B cell (primary cell): ENCODE measurements around the gene MAU2. TPM values are rescaled to one million over a fixed set of nuclear protein-coding genes. Genes with fewer than 3 reads are reported as not detected.

Source experiments
- ATAC-seq: fragments of 200-7000 bp; cut with Tn5 transposase; one replicate; pipeline ENCODE4 v1.10.0; 2021; ENCODE audit warnings: low read depth, mild to moderate bottlenecking, moderate number of reproducible peaks, moderate library complexity
- CTCF ChIA-PET: fragments of 350-600 bp; sonication (Branson Sonifier 250); formaldehyde crosslinking; loops from one replicate; lab custom pipeline; 2021; ENCODE audit warnings: antibody characterized with exemption, inconsistent platforms; lab: Charles Lee
- POLR2A ChIA-PET: fragments of 350-600 bp; sonication (Branson Sonifier 250); formaldehyde crosslinking; loops from one replicate; lab custom pipeline; 2021; ENCODE audit warnings: antibody characterized with exemption; lab: Charles Lee
- DNase-seq: peaks from one replicate; pipeline ENCODE4 v3.0.0; 2013
- H2AFZ ChIP-seq: 2 replicates; pipeline ENCODE4 v1.6.1; 2012; ENCODE audit warnings: mild to moderate bottlenecking, low read depth, low read length; ENCODE audit not compliant: insufficient read depth, poor library complexity, severe bottlenecking
- H3K27ac ChIP-seq, 2 donors: 1 replicate in 1 of 2; 2 replicates in 1 of 2; pipeline ENCODE4 v1.5.1; 2012 to 2013; ENCODE audit warnings: low read length in 2 of 2, mild to moderate bottlenecking in 2 of 2, moderate library complexity in 1 of 2
- H3K27me3 ChIP-seq, 4 experiments: fragments of 200-600 bp in 1 of 4; sonication (generic) in 1 of 4; replicated peaks in 1 of 4; 1 replicate in 2 of 4; 2 replicates in 2 of 4; pipeline versions ENCODE4 v1.6.1 to v1.7.0; 2013 to 2016; ENCODE audit warnings: low read length in 3 of 4, mild to moderate bottlenecking in 2 of 4, mixed read lengths in 1 of 4, moderate library complexity in 1 of 4; ENCODE audit not compliant: insufficient read depth in 4 of 4, control insufficient read depth in 3 of 4; ENCODE audit errors: control extremely low read depth in 1 of 4
- H3K36me3 ChIP-seq, 2 experiments: replicated peaks in 1 of 2; 1 replicate in 1 of 2; 2 replicates in 1 of 2; pipeline versions ENCODE4 v1.6.1 to v1.7.1; 2013; ENCODE audit warnings: low read length in 1 of 2; ENCODE audit not compliant: insufficient read depth in 2 of 2, control insufficient read depth in 1 of 2; ENCODE audit errors: control extremely low read depth in 1 of 2, extremely low read depth in 1 of 2
- H3K4me1 ChIP-seq, 2 donors: fragments of 200-600 bp in 1 of 2; sonication (generic) in 1 of 2; 1 replicate in 1 of 2; 2 replicates in 1 of 2; pipeline versions ENCODE4 v1.5.1 to v1.6.1; 2013 to 2017; ENCODE audit warnings: low read length in 2 of 2; ENCODE audit not compliant: control insufficient read depth in 2 of 2, insufficient read depth in 2 of 2
- H3K4me2 ChIP-seq: replicated peaks from 2 replicates; pipeline ENCODE3; 2012; ENCODE audit warnings: mild to moderate bottlenecking, low read depth, low read length; ENCODE audit not compliant: poor library complexity, severe bottlenecking
- H3K4me3 ChIP-seq, 5 experiments: fragments of 200-600 bp in 1 of 5; sonication (generic) in 1 of 5; 1 replicate in 3 of 5; 2 replicates in 2 of 5; pipeline versions ENCODE4 v1.5.1 to v1.7.0; 2011 to 2016; ENCODE audit warnings: low read length in 4 of 5, mild to moderate bottlenecking in 4 of 5, low read depth in 2 of 5, control low read depth in 1 of 5, moderate library complexity in 1 of 5; ENCODE audit not compliant: insufficient read depth in 1 of 5; ENCODE audit errors: control extremely low read depth in 1 of 5, extremely low read depth in 1 of 5
- H3K79me2 ChIP-seq: fragments of 200-600 bp; sonication (generic); one replicate; pipeline ENCODE4 v1.6.0; 2016; ENCODE audit warnings: low read length; ENCODE audit not compliant: control insufficient read depth, insufficient read depth
- H3K9ac ChIP-seq: fragments of 200-600 bp; sonication (generic); 2 replicates; pipeline ENCODE4 v1.6.1; 2017; ENCODE audit warnings: mild to moderate bottlenecking, low read length, moderate library complexity
- H3K9me3 ChIP-seq, 3 donors: one replicate each; pipeline versions ENCODE4 v1.6.1 to v1.7.1; 2013; ENCODE audit warnings: low read length in 2 of 3; ENCODE audit not compliant: control insufficient read depth in 2 of 3, insufficient read depth in 1 of 3; ENCODE audit errors: control extremely low read depth in 1 of 3
- H4K20me1 ChIP-seq: 2 replicates; pipeline ENCODE4 v1.6.0; 2012; ENCODE audit warnings: mild to moderate bottlenecking, low read length; ENCODE audit not compliant: insufficient read depth, control insufficient read depth, poor library complexity, severe bottlenecking
- H3K27ac Mint-ChIP-seq: one replicate; pipeline ENCODE4 v1.8.0; 2021; ENCODE audit warnings: mixed read lengths
- H3K27me3 Mint-ChIP-seq: one replicate; pipeline ENCODE4 v1.8.0; 2021; ENCODE audit warnings: mixed read lengths
- H3K4me1 Mint-ChIP-seq: one replicate; pipeline ENCODE4 v1.8.0; 2021; ENCODE audit warnings: mixed read lengths
- H3K4me3 Mint-ChIP-seq: one replicate; pipeline ENCODE4 v1.8.0; 2021; ENCODE audit warnings: mixed read lengths
- H3K9me3 Mint-ChIP-seq: one replicate; pipeline ENCODE4 v1.8.0; 2022; ENCODE audit warnings: mixed read lengths; ENCODE audit not compliant: insufficient read depth
- EZH2 ChIP-seq: IDR thresholded peaks from 2 replicates; pipeline ENCODE4 v1.6.1; 2012; ENCODE audit warnings: borderline replicate concordance, low read depth, mild to moderate bottlenecking, moderate library complexity, low read length; ENCODE audit not compliant: insufficient read depth, poor library complexity, severe bottlenecking
- WGBS: methylation state at CpG from one replicate; pipeline ENCODE4 v1.1.5; 2013; ENCODE audit warnings: missing lambda C conversion rate; ENCODE audit not compliant: insufficient coverage; 5-methylcytosine and 5-hydroxymethylcytosine counted together
- intact Hi-C: fragments of 100-400 bp; cut with micrococcal nuclease; formaldehyde crosslinking; loops from one replicate; pipeline ENCODE4 v1.10.0; 2022
- polyA plus RNA-seq: library from polyadenylated mRNA; depleted of rRNA; stranded (reverse); fragments of >200 nt; gene quantifications from 2 replicates; pipeline ENCODE4 v1.2.3, GENCODE V29; 2012
- total RNA-seq, 2 donors: library from RNA; stranded (reverse); fragments of 120-200 nt in 1 of 2; gene quantifications; 1 replicate in 1 of 2; 2 replicates in 1 of 2; pipeline versions ENCODE4 v1.2.3 to v1.2.4, GENCODE V29; 2013 to 2022
- TF ChIP-seq, protein P1 (sequence below): fragments of 200-600 bp; IDR thresholded peaks from one replicate; pipeline ENCODE4 v1.8.0; 2022; ENCODE audit warnings: antibody characterized with exemption, mild to moderate bottlenecking

The MAU2 gene
- total and polyA plus RNA-seq, 2 donors (not counting 1 experiment from before 2014, with no cell fraction given) = 87.7 to 199 TPM

DNA sequence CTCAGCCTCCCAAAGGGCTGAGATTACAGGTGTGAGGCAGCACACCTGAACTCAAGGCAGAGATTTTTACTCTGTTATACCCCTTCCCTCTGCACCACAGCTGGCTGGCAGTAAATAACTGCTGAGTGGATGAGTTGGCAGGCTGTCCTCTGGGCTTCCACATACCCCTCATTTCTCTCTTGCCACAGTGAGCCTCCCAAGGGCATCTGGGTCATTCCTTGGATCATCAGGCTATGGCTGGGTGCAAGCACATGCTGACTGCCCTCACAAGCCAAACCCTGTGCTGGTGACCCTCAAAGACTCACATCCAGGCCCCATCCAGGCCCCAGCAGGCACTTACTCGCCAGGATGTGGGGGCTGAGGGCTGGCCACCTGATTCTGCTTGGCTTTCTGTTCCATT, 4.5 kb upstream of the MAU2 start:
- Mint-ChIP-seq H3K27me3 (no peaks in the 10 kb centered on the region), H3K4me1 (peaks cover 22% of the 10 kb centered on the region), H3K4me3 (no peak overlapping the region), H3K27ac (no peak overlapping the region), H3K9me3 (no peaks in the 10 kb centered on the region)
- DNase-seq (no peak), ATAC-seq (no peak)
- H4K20me1 ChIP-seq = no peaks in the 10 kb centered on the region
- peaks cover 80% of the 10 kb centered on the region for H3K79me2 ChIP-seq
- H3K36me3 ChIP-seq = peaks cover 4 to 35% of the 10 kb centered on the region in 2 experiments
- no peak overlapping the region for H2AFZ ChIP-seq
- H3K27me3 ChIP-seq = no peaks in the 10 kb centered on the region
- H3K9ac ChIP-seq = no peak overlapping the region
- no peak overlapping the region for H3K4me3 ChIP-seq
- no peak overlapping the region for H3K27ac ChIP-seq
- H3K4me2 ChIP-seq = no peak overlapping the region
- POLR2A ChIA-PET = no interaction called here
- no CpG with 5 or more reads among the region's 1 CpG for WGBS
- H3K4me1 ChIP-seq = peaks cover 9 to 13% of the 10 kb centered on the region in 2 donors
- intact Hi-C loops = no loop called here
- H3K9me3 ChIP-seq = no peaks in the 10 kb centered on the region
- TF ChIP-seq, protein P1, sequence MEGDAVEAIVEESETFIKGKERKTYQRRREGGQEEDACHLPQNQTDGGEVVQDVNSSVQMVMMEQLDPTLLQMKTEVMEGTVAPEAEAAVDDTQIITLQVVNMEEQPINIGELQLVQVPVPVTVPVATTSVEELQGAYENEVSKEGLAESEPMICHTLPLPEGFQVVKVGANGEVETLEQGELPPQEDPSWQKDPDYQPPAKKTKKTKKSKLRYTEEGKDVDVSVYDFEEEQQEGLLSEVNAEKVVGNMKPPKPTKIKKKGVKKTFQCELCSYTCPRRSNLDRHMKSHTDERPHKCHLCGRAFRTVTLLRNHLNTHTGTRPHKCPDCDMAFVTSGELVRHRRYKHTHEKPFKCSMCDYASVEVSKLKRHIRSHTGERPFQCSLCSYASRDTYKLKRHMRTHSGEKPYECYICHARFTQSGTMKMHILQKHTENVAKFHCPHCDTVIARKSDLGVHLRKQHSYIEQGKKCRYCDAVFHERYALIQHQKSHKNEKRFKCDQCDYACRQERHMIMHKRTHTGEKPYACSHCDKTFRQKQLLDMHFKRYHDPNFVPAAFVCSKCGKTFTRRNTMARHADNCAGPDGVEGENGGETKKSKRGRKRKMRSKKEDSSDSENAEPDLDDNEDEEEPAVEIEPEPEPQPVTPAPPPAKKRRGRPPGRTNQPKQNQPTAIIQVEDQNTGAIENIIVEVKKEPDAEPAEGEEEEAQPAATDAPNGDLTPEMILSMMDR = no peak
- no peak for TF ChIP-seq EZH2
- CTCF ChIA-PET = no interaction called here

DNA sequence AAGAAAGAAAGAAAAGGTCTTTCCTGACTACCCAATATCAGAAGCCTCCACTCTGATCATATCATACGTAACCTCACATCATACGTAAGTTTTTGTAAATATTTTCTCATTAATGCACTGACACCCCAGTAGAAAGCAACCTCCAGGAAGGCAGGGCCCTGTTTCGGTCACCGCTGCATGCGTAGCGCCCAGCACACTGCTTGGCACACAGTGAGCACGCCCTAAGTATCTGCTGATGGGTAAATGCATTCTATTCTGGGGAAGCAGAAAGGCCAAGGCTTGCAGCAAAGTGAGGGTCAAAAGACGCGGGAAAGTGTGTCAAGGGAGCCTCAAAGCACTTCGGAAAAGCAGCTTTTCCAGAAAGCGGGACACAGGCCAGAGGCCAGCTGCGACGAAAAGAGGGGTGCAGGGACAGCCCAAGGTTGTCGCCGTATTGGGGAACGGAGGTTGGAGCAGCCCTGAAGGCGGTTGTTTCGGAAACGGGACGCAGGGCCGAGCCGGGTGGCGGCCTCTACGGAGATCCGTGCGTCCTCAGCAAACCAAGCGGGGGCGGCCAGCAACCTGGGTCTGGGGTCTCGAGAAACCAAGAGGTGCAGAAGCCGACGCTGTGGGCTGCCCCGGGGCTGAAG, 783 bp upstream of the MAU2 start:
- Mint-ChIP-seq H3K27ac (peak overlapping the region; percentile 99), H3K27me3 (no peaks in the 10 kb centered on the region), H3K9me3 (no peaks in the 10 kb centered on the region), H3K4me3 (peak overlapping the region; percentile 96), H3K4me1 (peaks cover 43% of the 10 kb centered on the region)
- Histone ChIP-seq H3K27ac (peak overlapping the region; percentile 96), H2AFZ (peak overlapping the region; percentile 99), H3K4me2 (peak overlapping the region; percentile 98), H3K4me3 (peak overlapping the region; percentile 73 to 97 (median 79)), H3K36me3 (peaks cover 6 to 25% of the 10 kb centered on the region in 2 experiments), H4K20me1 (peaks cover 18% of the 10 kb centered on the region), H3K27me3 (no peaks in the 10 kb centered on the region), H3K9ac (peak overlapping the region; percentile 98), H3K9me3 (no peaks in the 10 kb centered on the region), H3K4me1 (peaks cover 18 to 31% of the 10 kb centered on the region in 2 donors), H3K79me2 (peaks cover 97% of the 10 kb centered on the region)
- intact Hi-C loops = loop anchor here (1.0 to 2.0 kb wide), 5 partner anchors 45 to 196 kb away; partner anchors contain the start of genes BORCS8, GATAD2A, NDUFA13 and RFXANK
- ATAC-seq (no peak), DNase-seq (no peak)
- TF ChIP-seq EZH2 = no peak
- TF ChIP-seq, protein P1 = no peak
- ChIA-PET POLR2A (no interaction called here), CTCF (no interaction called here)
- 5% methylated on average over 30 of the region's 32 CpGs for WGBS
